K562 (cell line): ENCODE measurements around the gene NTF4. TPM values are rescaled to one million over a fixed set of nuclear protein-coding genes. Genes with fewer than 3 reads are reported as not detected.

Source experiments
- ATAC-seq: fragments of 200-7000 bp; cut with Tn5 transposase; 3 replicates; pipeline ENCODE4 v1.9.1; 2020; ENCODE audit warnings: moderate library complexity
- BruUV-seq: library from RNA; stranded (reverse); fragments of 400-500 nt; replicated peaks from 2 replicates; lab custom pipeline; 2021; lab: Mats Ljungman, UMichigan
- CTCF ChIA-PET: fragments of 300-600 bp; formaldehyde crosslinking; extraction: SDS; loops from one replicate; lab custom pipeline; 2021; ENCODE audit warnings: low intra/inter-chr PET ratio; lab: Yijun Ruan, JAX
- POLR2A ChIA-PET: fragments of 300-600, 350-650 bp; sonication (Branson Sonifier 250); formaldehyde crosslinking; extraction: SDS; loops from one replicate; lab custom pipeline; 2021; ENCODE audit warnings: antibody characterized with exemption, inconsistent platforms; lab: Yijun Ruan, JAX
- DNase-seq, 4 experiments: peaks; one replicate each; pipeline versions ENCODE4 v3.0.0 to v3.0.0-alpha.2; 2011 to 2018; ENCODE audit warnings: low spot score in 3 of 4, mixed read lengths in 3 of 4; ENCODE audit errors: extremely low read depth in 1 of 4
- FAIRE-seq: peaks from 2 replicates; lab custom pipeline; 2011; peaks lifted over from hg19 to GRCh38; lab: Jason Lieb, UNC
- H2AFZ ChIP-seq: 2 replicates; pipeline ENCODE4 v1.6.0; 2011; ENCODE audit warnings: low read depth, low read length, control low read depth, inconsistent platforms
- H3K27ac ChIP-seq: fragments of 200-600 bp; 3 replicates; pipeline ENCODE4 v1.8.0; 2011; ENCODE audit warnings: low read depth, mild to moderate bottlenecking, control low read depth, inconsistent platforms, low read length, moderate library complexity, mixed read lengths; ENCODE audit errors: extremely low read depth
- H3K27me3 ChIP-seq, 2 experiments: fragments of 300-600 bp in 1 of 2; 2 replicates in 1 of 2; 3 replicates in 1 of 2; pipeline versions ENCODE4 v1.6.0 to v1.8.0; 2011; ENCODE audit warnings: inconsistent platforms in 2 of 2, low read length in 2 of 2, mild to moderate bottlenecking in 1 of 2, mixed read lengths in 1 of 2, moderate library complexity in 1 of 2; ENCODE audit not compliant: control insufficient read depth in 2 of 2, insufficient read depth in 2 of 2
- H3K36me3 ChIP-seq: fragments of 300-600 bp; 3 replicates; pipeline ENCODE4 v1.8.0; 2011; ENCODE audit warnings: mild to moderate bottlenecking, low read length, inconsistent platforms; ENCODE audit not compliant: control insufficient read depth, insufficient read depth
- H3K4me1 ChIP-seq, 2 experiments: fragments of 200-600 bp in 1 of 2; replicated peaks in 1 of 2; 2 replicates in 1 of 2; 3 replicates in 1 of 2; pipeline versions ENCODE4 v1.5.1 to v1.8.0; 2011; ENCODE audit warnings: inconsistent platforms in 2 of 2, low read length in 2 of 2, mild to moderate bottlenecking in 1 of 2, mixed read lengths in 1 of 2, moderate library complexity in 1 of 2; ENCODE audit not compliant: control insufficient read depth in 2 of 2, insufficient read depth in 2 of 2
- H3K4me2 ChIP-seq: 2 replicates; pipeline ENCODE4 v1.6.1; 2011; ENCODE audit warnings: low read length, control low read depth, inconsistent platforms, mixed read lengths; ENCODE audit not compliant: insufficient read depth
- H3K4me3 ChIP-seq: fragments of 200-600 bp; sonication (generic), shearing (Covaris generic); 2 replicates; pipeline ENCODE4 v1.5.1; 2016; ENCODE audit warnings: control low read depth, inconsistent platforms
- H3K79me2 ChIP-seq: fragments of 200-600 bp; 3 replicates; pipeline ENCODE4 v1.8.0; 2011; ENCODE audit warnings: low read length, inconsistent platforms; ENCODE audit not compliant: control insufficient read depth, insufficient read depth
- H3K9ac ChIP-seq, 2 experiments: 2 replicates each; pipeline versions ENCODE4 v1.6.0 to v1.6.1; 2011; ENCODE audit warnings: low read depth in 2 of 2, low read length in 2 of 2, control low read depth in 1 of 2, inconsistent platforms in 1 of 2, mild to moderate bottlenecking in 1 of 2, mixed read lengths in 1 of 2; ENCODE audit not compliant: insufficient read depth in 1 of 2
- H3K9me1 ChIP-seq: one replicate; pipeline ENCODE4 v1.6.0; 2011; ENCODE audit warnings: inconsistent platforms, mild to moderate bottlenecking, low read length, moderate library complexity; ENCODE audit not compliant: control insufficient read depth, insufficient read depth
- H3K9me3 ChIP-seq: replicated peaks from 2 replicates; pipeline ENCODE4 v1.5.1; 2011; ENCODE audit warnings: low read depth, low read length, inconsistent platforms; ENCODE audit not compliant: control insufficient read depth, insufficient read depth
- H4K20me1 ChIP-seq: replicated peaks from 2 replicates; pipeline ENCODE4 v1.6.1; 2011; ENCODE audit warnings: low read length, inconsistent platforms, mixed read lengths; ENCODE audit not compliant: control insufficient read depth, insufficient read depth
- ATF7 ChIP-seq: fragments of 450-650 bp; IDR thresholded peaks from 2 replicates; pipeline ENCODE4 v1.7.1; 2014; ENCODE audit warnings: mild to moderate bottlenecking, moderate library complexity
- CREM ChIP-seq: IDR thresholded peaks from 2 replicates; pipeline ENCODE4 v1.6.1; 2014; ENCODE audit warnings: antibody characterized with exemption, low read depth
- CSDE1 ChIP-seq, 2 experiments: fragments of 450-650 bp; IDR thresholded peaks; 2 replicates each; pipeline ENCODE4 v1.6.1; 2016; ENCODE audit warnings: mild to moderate bottlenecking in 1 of 2
- CTBP1 ChIP-seq: fragments of 450-650 bp; IDR thresholded peaks from 2 replicates; pipeline ENCODE4 v1.6.1; 2016; ENCODE audit warnings: borderline replicate concordance
- CTCFL ChIP-seq: IDR thresholded peaks from 2 replicates; pipeline ENCODE4 v1.6.1; 2011; ENCODE audit warnings: borderline replicate concordance, low read depth, mild to moderate bottlenecking, moderate library complexity, low read length; ENCODE audit not compliant: insufficient read depth, poor library complexity, severe bottlenecking
- DEAF1 ChIP-seq: fragments of 450-650 bp; formaldehyde crosslinking; IDR thresholded peaks from 2 replicates; pipeline ENCODE4 v1.4.0; 2020; ENCODE audit warnings: mild to moderate bottlenecking, moderate library complexity
- FOXJ2 ChIP-seq: fragments of 200-800 bp; sonication (Bioruptor generic); IDR thresholded peaks from 2 replicates; pipeline ENCODE4 v1.6.1; 2016; ENCODE audit warnings: missing genetic modification characterization, missing compliant biosample characterization
- JUND ChIP-seq, 2 experiments: IDR thresholded peaks; 2 replicates in 1 of 2; 3 replicates in 1 of 2; pipeline ENCODE4 v1.6.1; 2011; ENCODE audit warnings: borderline replicate concordance in 2 of 2, low read depth in 2 of 2, low read length in 2 of 2, improper control_type of control experiment in 1 of 2, missing biosample characterization in 1 of 2, missing genetic modification characterization in 1 of 2, missing genetic modification reagents in 1 of 2
- KLF16 ChIP-seq: IDR thresholded peaks from 2 replicates; pipeline ENCODE4 v1.6.1; 2016; ENCODE audit warnings: antibody characterized with exemption
- RAD21 ChIP-seq, 2 experiments: fragments of 250-450 bp in 1 of 2; fragments of 450-650 bp in 1 of 2; sonication (Bioruptor Pico) in 1 of 2; formaldehyde crosslinking in 1 of 2; IDR thresholded peaks in 1 of 2; conservative IDR thresholded peaks in 1 of 2; 2 replicates each; pipeline versions ENCODE4 v1.4.0 to v1.8.0; 2020 to 2022; ENCODE audit warnings: mild to moderate bottlenecking in 2 of 2, moderate library complexity in 1 of 2
- RB1 ChIP-seq: fragments of 450-650 bp; IDR thresholded peaks from 2 replicates; pipeline ENCODE4 v1.6.1; 2017; ENCODE audit warnings: low read depth, mild to moderate bottlenecking
- RBM39 ChIP-seq: fragments of 200-400 bp; formaldehyde crosslinking; optimal IDR thresholded peaks from 2 replicates; pipeline ENCODE3; 2018; ENCODE audit warnings: low read depth, low read length
- SOX6 ChIP-seq: fragments of 450-650 bp; IDR thresholded peaks from 2 replicates; pipeline ENCODE4 v1.6.1; 2014; ENCODE audit warnings: mild to moderate bottlenecking
- ZNF253 ChIP-seq: fragments of 250-450 bp; sonication (Bioruptor Pico); conservative IDR thresholded peaks from 2 replicates; pipeline ENCODE4 v1.6.1; 2021; ENCODE audit warnings: mild to moderate bottlenecking
- WGBS: fragments of 100-300 bp; shearing (Covaris generic); methylation state at CpG from one replicate; pipeline ENCODE4 v1.1.6; 2016; ENCODE audit warnings: low coverage, mixed read lengths; ENCODE audit not compliant: insufficient coverage; ENCODE audit errors: missing lambda C conversion rate; 5-methylcytosine and 5-hydroxymethylcytosine counted together
- in situ Hi-C: fragments of 300-500 bp; cut with MboI; formaldehyde crosslinking; loops from 4 replicates; pipeline ENCODE4 v1.15.0; 2018; ENCODE audit warnings: inconsistent platforms, mixed read lengths
- intact Hi-C: fragments of 100-400 bp; cut with micrococcal nuclease; formaldehyde crosslinking; loops from 2 replicates; pipeline ENCODE4 v1.14.2; 2022
- polyA plus RNA-seq, 8 experiments: library from polyadenylated mRNA; depleted of rRNA in 4 of 8; stranded (reverse) in 5 of 8; unstranded in 3 of 8; fragments of >200 nt; fragmentation: Nextera tagmentation in 2 of 8; fragmentation: Illumina TruSeq in 1 of 8; extraction: Ambion mirVana in 2 of 8; extraction: Trizol in 1 of 8; gene quantifications; 2 replicates each; pipeline versions ENCODE4 v1.2.1 to v1.2.3, GENCODE V29; 2011 to 2014; ENCODE audit warnings: inconsistent platforms in 1 of 8, missing spikeins in 1 of 8
- total RNA-seq, 7 experiments: library from RNA; depleted of rRNA in 6 of 7; stranded (reverse); fragments of >200 nt in 6 of 7; fragmentation: Illumina TruSeq in 2 of 7; extraction: Trizol in 2 of 7; gene quantifications; 2 replicates each; pipeline versions ENCODE4 v1.2.1 to v1.2.3, GENCODE V29; 2011 to 2021; ENCODE audit warnings: low replicate concordance in 1 of 7
- TF ChIP-seq, protein P1 (sequence below): fragments of 200-800 bp; sonication (Bioruptor generic); IDR thresholded peaks from 2 replicates; pipeline ENCODE4 v1.6.1; 2017; ENCODE audit warnings: missing genetic modification characterization, missing compliant biosample characterization

Gene NTF4
- total and polyA plus RNA-seq, 9 of the 15 experiments (the other 6 are each of a cell fraction or from before 2014, with no cell fraction given): not detected

DNA sequence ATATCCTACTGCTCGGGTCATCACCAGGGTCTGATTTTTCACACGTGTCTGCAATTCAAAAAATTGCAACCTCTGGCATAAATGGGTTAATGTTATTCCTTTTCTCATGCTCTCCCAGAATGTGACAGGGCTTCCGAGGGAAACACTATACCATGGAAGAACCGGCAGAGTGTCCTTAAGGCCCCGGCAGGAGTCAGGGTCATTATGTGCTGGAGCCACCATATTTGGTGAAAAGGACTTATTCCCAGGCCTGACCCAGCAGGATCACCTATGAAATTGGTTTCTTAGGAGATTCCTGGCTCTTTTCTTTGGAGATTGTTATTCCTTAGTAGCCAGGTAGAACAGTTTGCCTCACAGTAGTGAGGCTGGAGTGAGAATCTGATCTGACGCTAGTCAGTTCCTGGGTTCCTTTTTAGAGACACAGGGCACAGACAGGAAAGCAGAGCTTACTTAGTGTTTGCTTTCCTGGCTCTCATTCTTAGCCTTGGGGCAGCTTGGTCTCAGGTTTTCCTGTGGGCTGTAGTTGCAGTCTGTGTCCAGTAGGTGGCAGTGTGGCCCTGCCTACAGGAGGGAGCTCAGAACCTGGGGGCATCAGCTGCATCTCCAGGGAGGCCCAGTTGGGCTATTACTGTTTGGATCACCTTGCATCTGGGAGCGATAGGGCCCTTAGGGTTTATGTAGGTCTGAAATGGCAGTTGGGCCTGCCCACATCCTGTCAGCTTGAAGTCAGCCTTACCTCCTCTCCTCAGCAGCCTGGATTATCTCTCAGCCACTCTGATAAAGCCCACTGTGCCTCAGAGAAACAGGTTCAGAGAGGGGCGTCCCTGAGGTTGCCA lies 33.1 kb upstream of the NTF4 start:
- H3K4me2 ChIP-seq: no peak overlapping the region
- peaks cover 0 to 11% of the 10 kb centered on the region in 2 experiments; a peak in 3 of 5 replicates for H3K4me1 ChIP-seq
- H3K36me3 ChIP-seq: peaks cover 99% of the 10 kb centered on the region
- no peaks in the 10 kb centered on the region for H3K27me3 ChIP-seq
- intact Hi-C loops (loop anchor here (1.0 to 2.0 kb wide), 2 partner anchors 49 to 111 kb away; no protein-coding TSS in a partner anchor), in situ Hi-C loops (loop anchor here (5.0 kb wide), 1 partner anchor 95 kb away; no protein-coding TSS in a partner anchor)
- no peaks in the 10 kb centered on the region for H3K9me3 ChIP-seq
- no peak overlapping the region for H3K4me3 ChIP-seq
- ChIA-PET CTCF (interaction anchor here (1.0 to 2.1 kb wide), 5 partner anchors 9 to 127 kb away, joined by 4 to 27 read pairs (median 7); no protein-coding TSS in a partner anchor), POLR2A (interaction anchor here (0.6 to 2.6 kb wide), 14 partner anchors 9 to 113 kb away, joined by 3 to 22 read pairs (median 4); partner anchors contain the start of genes LIN7B, PPFIA3 and RUVBL2)
- no TSS peak for BruUV-seq
- ATAC-seq (peak; percentile 89), FAIRE-seq (peak; percentile 92), DNase-seq (peak; percentile 76 to 86 (median 78))
- 39% methylated on average over 8 of the region's 8 CpGs for WGBS
- no peaks in the 10 kb centered on the region for H3K9me1 ChIP-seq
- no peak overlapping the region for H2AFZ ChIP-seq
- no peak overlapping the region for H3K9ac ChIP-seq
- H4K20me1 ChIP-seq: peaks cover 24% of the 10 kb centered on the region
- peaks cover 60% of the 10 kb centered on the region for H3K79me2 ChIP-seq
- peak overlapping the region; percentile 46; the same call in 1 of the 3 replicates for H3K27ac ChIP-seq
- TF ChIP-seq, protein P1, sequence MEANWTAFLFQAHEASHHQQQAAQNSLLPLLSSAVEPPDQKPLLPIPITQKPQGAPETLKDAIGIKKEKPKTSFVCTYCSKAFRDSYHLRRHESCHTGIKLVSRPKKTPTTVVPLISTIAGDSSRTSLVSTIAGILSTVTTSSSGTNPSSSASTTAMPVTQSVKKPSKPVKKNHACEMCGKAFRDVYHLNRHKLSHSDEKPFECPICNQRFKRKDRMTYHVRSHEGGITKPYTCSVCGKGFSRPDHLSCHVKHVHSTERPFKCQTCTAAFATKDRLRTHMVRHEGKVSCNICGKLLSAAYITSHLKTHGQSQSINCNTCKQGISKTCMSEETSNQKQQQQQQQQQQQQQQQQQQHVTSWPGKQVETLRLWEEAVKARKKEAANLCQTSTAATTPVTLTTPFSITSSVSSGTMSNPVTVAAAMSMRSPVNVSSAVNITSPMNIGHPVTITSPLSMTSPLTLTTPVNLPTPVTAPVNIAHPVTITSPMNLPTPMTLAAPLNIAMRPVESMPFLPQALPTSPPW: peak; percentile 22; the same call in 1 of the 2 replicates
- TF ChIP-seq CTBP1 (peak; percentile 54; the same call in 1 of the 2 replicates), CREM (0 out of 2 replicates have a peak, but pooled peaks have one; percentile 41), FOXJ2 (tag) (0 out of 2 replicates have a peak, but pooled peaks have one; percentile 29), CSDE1 (IDR thresholded peaks at IDR 0.05) (no peak), RBM39 (peak; percentile 18), RAD21 (CRISPR knock-in tag; conservative IDR thresholded peaks at IDR 0.05 in 1 of 2, IDR thresholded peaks at IDR 0.05 in 1 of 2) (peak; percentile 86 to 93), SOX6 (no peak), CTCFL (peak; percentile 89), ATF7 (peak; percentile 38; the same call in 1 of the 2 replicates), ZNF253 (CRISPR knock-in tag) (no peak), KLF16 (peak; percentile 38; the same call in 1 of the 2 replicates), DEAF1 (CRISPR knock-in tag) (peak; percentile 72), RB1 (peak; percentile 49; the same call in 1 of the 2 replicates), JUND (IDR thresholded peaks at IDR 0.05; ENCODE audit: borderline replicate concordance, low read depth, low read length) (peak; percentile 39; the same call in 1 of the 2 replicates), JUND (tag; IDR thresholded peaks at IDR 0.05; ENCODE audit: borderline replicate concordance, low read depth, low read length) (no peak)
